Memory B cell (primary cell): ENCODE measurements around the gene FADD.

ENCODE experiments used
- ATAC-seq: fragments of 150-1000 bp; cut with Tn5 transposase; 2 replicates; pipeline ENCODE4 v1.10.0; 2021; ENCODE audit warnings: low read depth, mild to moderate bottlenecking, moderate library complexity
- DNase-seq, 2 donors: peaks; one replicate each; pipeline ENCODE4 v3.0.0; 2022; ENCODE audit warnings: low spot score in 2 of 2
- H3K27ac Mint-ChIP-seq: one replicate; pipeline ENCODE4 v1.8.0; 2022; ENCODE audit warnings: mild to moderate bottlenecking, moderate library complexity, mixed read lengths
- H3K27me3 Mint-ChIP-seq: one replicate; pipeline ENCODE4 v1.8.0; 2022; ENCODE audit warnings: mixed read lengths
- H3K36me3 Mint-ChIP-seq: one replicate; pipeline ENCODE4 v1.8.0; 2022; ENCODE audit warnings: mild to moderate bottlenecking, mixed read lengths
- H3K4me1 Mint-ChIP-seq: one replicate; pipeline ENCODE4 v1.8.0; 2022; ENCODE audit warnings: mixed read lengths
- H3K4me3 Mint-ChIP-seq: one replicate; pipeline ENCODE4 v1.8.0; 2022; ENCODE audit warnings: mild to moderate bottlenecking, moderate library complexity, mixed read lengths
- H3K9me3 Mint-ChIP-seq: one replicate; pipeline ENCODE4 v1.8.0; 2022; ENCODE audit warnings: mixed read lengths

Gene FADD

GRCh38 chr11:70202920-70203750, at the start of gene FADD:
Gene FADD (plus strand): TSS chr11:70203296. CDS start chr11:70203460, 164 bp downstream.
- Mint-ChIP-seq H3K36me3 (peaks cover 9% of the 10 kb centered on the region), H3K4me3 (peak within 1 kb of the TSS; percentile 91), H3K27me3 (no peaks in the 10 kb centered on the region), H3K4me1 (peaks cover 25% of the 10 kb centered on the region), H3K9me3 (no peaks in the 10 kb centered on the region), H3K27ac (peak within 1 kb of the TSS; percentile 85)
- ATAC-seq (peak; percentile 82), DNase-seq (peak; percentile 78 to 82)

GRCh38 chr11:70155386-70155785, 47.7 kb upstream of the FADD start:
- ATAC-seq (no peak), DNase-seq (no peak)

GRCh38 chr11:70156291-70157037, 46.6 kb upstream of the FADD start:
- H3K27ac Mint-ChIP-seq: no peak overlapping the region
- DNase-seq (no peak), ATAC-seq (no peak)
- no peaks in the 10 kb centered on the region for H3K27me3 Mint-ChIP-seq
- no peaks in the 10 kb centered on the region for H3K9me3 Mint-ChIP-seq
- no peaks in the 10 kb centered on the region for H3K36me3 Mint-ChIP-seq
- no peak overlapping the region for H3K4me3 Mint-ChIP-seq
- no peaks in the 10 kb centered on the region for H3K4me1 Mint-ChIP-seq

More at GRCh38 chr11:70155386-70155785, 47.7 kb upstream of the FADD start:
- Mint-ChIP-seq H3K27ac (no peak overlapping the region), H3K9me3 (no peaks in the 10 kb centered on the region), H3K36me3 (no peaks in the 10 kb centered on the region), H3K27me3 (no peaks in the 10 kb centered on the region), H3K4me3 (no peak overlapping the region), H3K4me1 (no peaks in the 10 kb centered on the region)

- H3K9me3 Mint-ChIP-seq: no peaks in the 10 kb centered on the region
- no peak overlapping the region for H3K4me3 Mint-ChIP-seq
- H3K36me3 Mint-ChIP-seq: no peaks in the 10 kb centered on the region
- H3K27me3 Mint-ChIP-seq: no peaks in the 10 kb centered on the region
- no peak for DNase-seq
- H3K4me1 Mint-ChIP-seq: no peaks in the 10 kb centered on the region
- no peak for ATAC-seq
- no peak overlapping the region for H3K27ac Mint-ChIP-seq
Observed at GRCh38 chr11:70158201-70158600, 44.9 kb upstream of the FADD start.

GRCh38 chr11:70158757-70159389, 44.2 kb upstream of the FADD start:
- no peak overlapping the region for H3K27ac Mint-ChIP-seq
- no peaks in the 10 kb centered on the region for H3K9me3 Mint-ChIP-seq
- DNase-seq (no peak), ATAC-seq (no peak)
- no peaks in the 10 kb centered on the region for H3K36me3 Mint-ChIP-seq
- no peak overlapping the region for H3K4me3 Mint-ChIP-seq
- H3K27me3 Mint-ChIP-seq: no peaks in the 10 kb centered on the region
- no peaks in the 10 kb centered on the region for H3K4me1 Mint-ChIP-seq

- Mint-ChIP-seq H3K9me3 (no peaks in the 10 kb centered on the region), H3K36me3 (no peaks in the 10 kb centered on the region), H3K27ac (no peak overlapping the region), H3K4me1 (no peaks in the 10 kb centered on the region), H3K4me3 (no peak overlapping the region), H3K27me3 (no peaks in the 10 kb centered on the region)
- no peak for ATAC-seq
- no peak for DNase-seq
Observed at GRCh38 chr11:70159627-70160570, 43.2 kb upstream of the FADD start.

GRCh38 chr11:70161043-70161625, 42.0 kb upstream of the FADD start:
- H3K27me3 Mint-ChIP-seq: no peaks in the 10 kb centered on the region
- no peak overlapping the region for H3K27ac Mint-ChIP-seq
- no peaks in the 10 kb centered on the region for H3K9me3 Mint-ChIP-seq
- no peak for ATAC-seq
- no peak for DNase-seq
- H3K4me1 Mint-ChIP-seq: no peaks in the 10 kb centered on the region
- no peaks in the 10 kb centered on the region for H3K36me3 Mint-ChIP-seq
- no peak overlapping the region for H3K4me3 Mint-ChIP-seq

- Mint-ChIP-seq H3K27me3 (peaks cover 7% of the 10 kb centered on the region), H3K4me1 (no peaks in the 10 kb centered on the region), H3K4me3 (no peak overlapping the region), H3K36me3 (no peaks in the 10 kb centered on the region), H3K27ac (no peak overlapping the region), H3K9me3 (no peaks in the 10 kb centered on the region)
- no peak for DNase-seq
- ATAC-seq: no peak
Observed at GRCh38 chr11:70164705-70165104, 38.4 kb upstream of the FADD start.

- Mint-ChIP-seq H3K9me3 (no peaks in the 10 kb centered on the region), H3K27me3 (peaks cover 7% of the 10 kb centered on the region), H3K4me3 (no peak overlapping the region), H3K27ac (no peak overlapping the region), H3K4me1 (no peaks in the 10 kb centered on the region), H3K36me3 (no peaks in the 10 kb centered on the region)
- ATAC-seq: no peak
- no peak for DNase-seq
Observed at GRCh38 chr11:70167120-70167519, 36.0 kb upstream of the FADD start.

- no peaks in the 10 kb centered on the region for H3K36me3 Mint-ChIP-seq
- H3K4me3 Mint-ChIP-seq: no peak overlapping the region
- DNase-seq (no peak), ATAC-seq (no peak)
- no peaks in the 10 kb centered on the region for H3K9me3 Mint-ChIP-seq
- H3K27ac Mint-ChIP-seq: no peak overlapping the region
- no peaks in the 10 kb centered on the region for H3K4me1 Mint-ChIP-seq
- peaks cover 7% of the 10 kb centered on the region for H3K27me3 Mint-ChIP-seq
Observed at GRCh38 chr11:70167723-70168404, 35.2 kb upstream of the FADD start.

- H3K27me3 Mint-ChIP-seq: peaks cover 7% of the 10 kb centered on the region
- ATAC-seq (no peak), DNase-seq (no peak)
- H3K4me1 Mint-ChIP-seq: no peaks in the 10 kb centered on the region
- H3K36me3 Mint-ChIP-seq: no peaks in the 10 kb centered on the region
- H3K27ac Mint-ChIP-seq: no peak overlapping the region
- no peak overlapping the region for H3K4me3 Mint-ChIP-seq
- no peaks in the 10 kb centered on the region for H3K9me3 Mint-ChIP-seq
Observed at GRCh38 chr11:70168405-70168754, 34.7 kb upstream of the FADD start.

GRCh38 chr11:70169127-70169526, 34.0 kb upstream of the FADD start:
- H3K4me3 Mint-ChIP-seq: no peak overlapping the region
- DNase-seq (no peak), ATAC-seq (no peak)
- H3K4me1 Mint-ChIP-seq: no peaks in the 10 kb centered on the region
- peaks cover 7% of the 10 kb centered on the region for H3K27me3 Mint-ChIP-seq
- H3K9me3 Mint-ChIP-seq: no peaks in the 10 kb centered on the region
- no peak overlapping the region for H3K27ac Mint-ChIP-seq
- H3K36me3 Mint-ChIP-seq: no peaks in the 10 kb centered on the region

GRCh38 chr11:70169632-70170031, 33.5 kb upstream of the FADD start:
- no peak overlapping the region for H3K27ac Mint-ChIP-seq
- H3K36me3 Mint-ChIP-seq: no peaks in the 10 kb centered on the region
- no peak overlapping the region for H3K4me3 Mint-ChIP-seq
- no peak for ATAC-seq
- H3K4me1 Mint-ChIP-seq: no peaks in the 10 kb centered on the region
- DNase-seq: no peak
- H3K9me3 Mint-ChIP-seq: no peaks in the 10 kb centered on the region
- peaks cover 7% of the 10 kb centered on the region for H3K27me3 Mint-ChIP-seq
